ENCODE data around the gene SLC28A2. TPM values are rescaled to one million over a fixed set of nuclear protein-coding genes. Genes with fewer than 3 reads are reported as not detected.

Gene SLC28A2
- total RNA-seq, 2 donors from 2014 or later = 21.6 to 54.9 TPM

GRCh38 chr15:45265506-45265905 is 13.5 kb downstream of the SLC28A2 start:
- TF ChIP-seq CTCF (IDR thresholded peaks at IDR 0.05) = no peak
- DNase-seq = no peak
- no peaks in the 10 kb centered on the region for H3K4me1 ChIP-seq
- no peak overlapping the region for H3K4me3 ChIP-seq
- H3K9me3 ChIP-seq = no peaks in the 10 kb centered on the region
- no peaks in the 10 kb centered on the region for H3K27me3 ChIP-seq
- no peak overlapping the region for H3K27ac ChIP-seq
- H3K36me3 ChIP-seq = no peaks in the 10 kb centered on the region
- intact Hi-C loops (cut with DNase I) = loop anchor here (5.0 kb wide), 1 partner anchor 58 kb away; no protein-coding TSS in a partner anchor
- H3K9ac ChIP-seq (ENCODE audit: low read depth in 2 of 2, low read length in 2 of 2) = no peak overlapping the region

- no peaks in the 10 kb centered on the region for H3K36me3 ChIP-seq
- H3K9me3 ChIP-seq = no peaks in the 10 kb centered on the region
- H3K4me1 ChIP-seq = no peaks in the 10 kb centered on the region
- H3K9ac ChIP-seq (ENCODE audit: low read depth in 2 of 2, low read length in 2 of 2) = no peak overlapping the region
- H3K27me3 ChIP-seq = no peaks in the 10 kb centered on the region
- TF ChIP-seq CTCF (IDR thresholded peaks at IDR 0.05) = peak; percentile 22
- intact Hi-C loops (cut with DNase I) = loop anchor here (5.0 kb wide), 1 partner anchor 61 kb away; no protein-coding TSS in a partner anchor
- DNase-seq = peak; percentile 61
- no peak overlapping the region for H3K4me3 ChIP-seq
- no peak overlapping the region for H3K27ac ChIP-seq
Observed at GRCh38 chr15:45268135-45268534, 16.1 kb downstream of the SLC28A2 start.

GRCh38 chr15:45274636-45275380 is 22.8 kb downstream of the SLC28A2 start:
- DNase-seq = no peak
- Histone ChIP-seq H3K9ac (ENCODE audit: low read depth in 2 of 2, low read length in 2 of 2) (no peak overlapping the region), H3K27ac (no peak overlapping the region), H3K9me3 (no peaks in the 10 kb centered on the region), H3K27me3 (no peaks in the 10 kb centered on the region), H3K36me3 (no peaks in the 10 kb centered on the region), H3K4me1 (no peaks in the 10 kb centered on the region), H3K4me3 (no peak overlapping the region)
- intact Hi-C loops (cut with DNase I) = no loop called here
- no peak for TF ChIP-seq CTCF (IDR thresholded peaks at IDR 0.05)

GRCh38 chr15:45276831-45277230 is 24.8 kb downstream of the SLC28A2 start:
- H3K9me3 ChIP-seq = no peaks in the 10 kb centered on the region
- no peak overlapping the region for H3K4me3 ChIP-seq
- no peaks in the 10 kb centered on the region for H3K4me1 ChIP-seq
- H3K27me3 ChIP-seq = no peaks in the 10 kb centered on the region
- peak; percentile 36 for TF ChIP-seq CTCF (IDR thresholded peaks at IDR 0.05)
- H3K27ac ChIP-seq = no peak overlapping the region
- H3K9ac ChIP-seq (ENCODE audit: low read depth in 2 of 2, low read length in 2 of 2) = no peak overlapping the region
- no peak for DNase-seq
- intact Hi-C loops (cut with DNase I) = no loop called here
- no peaks in the 10 kb centered on the region for H3K36me3 ChIP-seq

GRCh38 chr15:45279024-45279698 is 27.1 kb downstream of the SLC28A2 start:
- intact Hi-C loops (cut with DNase I) = no loop called here
- Histone ChIP-seq H3K4me3 (peak overlapping the region; percentile 27), H3K27ac (peak overlapping the region; percentile 76), H3K27me3 (no peaks in the 10 kb centered on the region), H3K9me3 (no peaks in the 10 kb centered on the region), H3K9ac (ENCODE audit: low read depth in 2 of 2, low read length in 2 of 2) (peak overlapping the region; percentile 40 to 97), H3K4me1 (no peaks in the 10 kb centered on the region), H3K36me3 (no peaks in the 10 kb centered on the region)
- DNase-seq = peak; percentile 98
- no peak for TF ChIP-seq CTCF (IDR thresholded peaks at IDR 0.05)
